SK-N-MC (cell line): ENCODE results near the gene MCL1.

Source experiments
- EZH2 ChIP-seq: fragments of 200-600 bp; sonication (generic); IDR thresholded peaks from one replicate; pipeline ENCODE4 v1.6.1; 2017; ENCODE audit warnings: antibody characterized with exemption
- FOXP2 ChIP-seq: optimal IDR thresholded peaks from 2 replicates; pipeline ENCODE3; 2011; ENCODE audit warnings: mild to moderate bottlenecking, moderate library complexity; ENCODE audit not compliant: insufficient read depth; ENCODE audit errors: extremely low read length, control extremely low read depth
- POLR2AphosphoS5 ChIP-seq: IDR thresholded peaks from 2 replicates; pipeline ENCODE4 v1.6.1; 2012; ENCODE audit warnings: mild to moderate bottlenecking, low read depth, low read length, borderline replicate concordance

GRCh38 chr1:150619576-150620509 lies 40.4 kb upstream of the MCL1 start:
- TF ChIP-seq EZH2 (no peak), POLR2AphosphoS5 (no peak), FOXP2 (no peak)
